GM12878 (cell line): ENCODE results near the gene METTL9.

Experiments used
- CTCF ChIP-seq, 3 experiments: IDR thresholded peaks in 2 of 3; conservative IDR thresholded peaks in 1 of 3; 2 replicates each; pipeline ENCODE4 v1.5.1; 2011; ENCODE audit warnings: low read depth in 3 of 3, low read length in 3 of 3, mild to moderate bottlenecking in 3 of 3, control low read depth in 2 of 3, moderate library complexity in 2 of 3, inconsistent platforms in 1 of 3, mixed read lengths in 1 of 3; ENCODE audit not compliant: control insufficient read depth in 2 of 3, insufficient read depth in 1 of 3; ENCODE audit errors: extremely low read depth in 1 of 3
- ETV6 ChIP-seq, 2 experiments: fragments of 450-650 bp in 1 of 2; IDR thresholded peaks in 1 of 2; conservative IDR thresholded peaks in 1 of 2; 2 replicates each; pipeline ENCODE4 v1.6.1; 2014; ENCODE audit warnings: antibody characterized with exemption in 1 of 2, borderline replicate concordance in 1 of 2, low read depth in 1 of 2, mild to moderate bottlenecking in 1 of 2, moderate library complexity in 1 of 2
- EZH2 ChIP-seq: IDR thresholded peaks from 2 replicates; pipeline ENCODE4 v1.6.1; 2012; ENCODE audit warnings: low read depth, mild to moderate bottlenecking, control low read depth, inconsistent platforms, low read length, borderline replicate concordance; ENCODE audit not compliant: control insufficient read depth
- JUNB ChIP-seq: IDR thresholded peaks from 2 replicates; pipeline ENCODE4 v1.6.1; 2016; ENCODE audit warnings: antibody characterized with exemption, mild to moderate bottlenecking
- NFIC ChIP-seq: IDR thresholded peaks from 2 replicates; pipeline ENCODE4 v1.6.1; 2012; ENCODE audit warnings: low read depth, mild to moderate bottlenecking, inconsistent platforms, low read length, moderate library complexity
- NFYB ChIP-seq: IDR thresholded peaks from 2 replicates; pipeline ENCODE4 v1.6.1; 2011; ENCODE audit warnings: low read depth, mild to moderate bottlenecking, low read length, improper control_type of control experiment, moderate library complexity; ENCODE audit not compliant: insufficient read depth
- SIN3A ChIP-seq: IDR thresholded peaks from 2 replicates; pipeline ENCODE4 v1.6.1; 2012; ENCODE audit warnings: low read depth, low read length, improper control_type of control experiment
- SP1 ChIP-seq: IDR thresholded peaks from one replicate; pipeline ENCODE4 v1.6.1; 2011; ENCODE audit warnings: low read depth, low read length
- SUPT20H ChIP-seq: IDR thresholded peaks from 2 replicates; pipeline ENCODE4 v1.6.1; 2011; ENCODE audit warnings: low read depth, mild to moderate bottlenecking, low read length, moderate library complexity, borderline replicate concordance; ENCODE audit not compliant: control insufficient read depth
- TCF3 ChIP-seq: IDR thresholded peaks from 2 replicates; pipeline ENCODE4 v1.6.1; 2012; ENCODE audit warnings: low read depth, mild to moderate bottlenecking, low read length, borderline replicate concordance; ENCODE audit not compliant: insufficient read depth

GRCh38 chr16:21641916-21642315, 42.5 kb downstream of the METTL9 start:
- no peak for TF ChIP-seq JUNB
- no peak for TF ChIP-seq SP1
- no peak for TF ChIP-seq CTCF (IDR thresholded peaks at IDR 0.05 in 2 of 3, conservative IDR thresholded peaks at IDR 0.05 in 1 of 3; ENCODE audit: control insufficient read depth in 2 of 3, extremely low read depth in 1 of 3, insufficient read depth in 1 of 3, low read depth in 3 of 3, low read length in 3 of 3)
- TF ChIP-seq EZH2: no peak
- no peak for TF ChIP-seq TCF3
- no peak for TF ChIP-seq SIN3A
- TF ChIP-seq ETV6 (conservative IDR thresholded peaks at IDR 0.05 in 1 of 2, IDR thresholded peaks at IDR 0.05 in 1 of 2; ENCODE audit: borderline replicate concordance in 1 of 2, low read depth in 1 of 2): no peak
- TF ChIP-seq NFIC: no peak
- TF ChIP-seq SUPT20H: no peak
- no peak for TF ChIP-seq NFYB
